HG03460 (cell line): ENCODE measurements around the gene TINAG.
"Not testable (repeated sequence)": the region's sequence is repeated elsewhere in the genome, so short reads cannot be mapped to it uniquely, and the experiment has no call there.

Source experiments
- ATAC-seq: cut with Tn5 transposase; IDR thresholded peaks from one replicate; pipeline ENCODE4 v1.9.1; 2021; ENCODE audit not compliant: unreplicated experiment

The TINAG gene

GRCh38 chr6:54307439-54307910 lies 766 bp upstream of the TINAG start:
- ATAC-seq, result peak; percentile 75

- ATAC-seq, result no peak
Observed at GRCh38 chr6:54308986-54309315, 710 bp downstream of the TINAG start.

- ATAC-seq, result no peak
Observed at GRCh38 chr6:54310377-54311152, 2.3 kb downstream of the TINAG start.

GRCh38 chr6:54315656-54316055 lies 7.4 kb downstream of the TINAG start:
- ATAC-seq, result no peak

- ATAC-seq, result no peak
Observed at GRCh38 chr6:54320871-54321270, 12.6 kb downstream of the TINAG start.

GRCh38 chr6:54327631-54328030 lies 19.4 kb downstream of the TINAG start:
- ATAC-seq, result no peak

GRCh38 chr6:54331571-54331970 lies 23.3 kb downstream of the TINAG start:
- ATAC-seq, result not testable (repeated sequence)

GRCh38 chr6:54335871-54336270 lies 27.6 kb downstream of the TINAG start:
- no peak for ATAC-seq

GRCh38 chr6:54353975-54354374 lies 45.7 kb downstream of the TINAG start:
- no peak for ATAC-seq

- no peak for ATAC-seq
Observed at GRCh38 chr6:54354608-54355007, 46.4 kb downstream of the TINAG start.

- ATAC-seq, result no peak
Observed at GRCh38 chr6:54357141-54357540, 48.9 kb downstream of the TINAG start.

GRCh38 chr6:54361188-54361587 lies 52.9 kb downstream of the TINAG start:
- ATAC-seq, result no peak

- no peak for ATAC-seq
Observed at GRCh38 chr6:54361734-54362133, 53.5 kb downstream of the TINAG start.

- no peak for ATAC-seq
Observed at GRCh38 chr6:54366667-54367327, 58.6 kb downstream of the TINAG start.

GRCh38 chr6:54377776-54378175 lies 69.5 kb downstream of the TINAG start:
- ATAC-seq, result no peak

- no peak for ATAC-seq
Observed at GRCh38 chr6:54386295-54386694, 78.1 kb downstream of the TINAG start.

GRCh38 chr6:54390362-54390761 lies 82.1 kb downstream of the TINAG start:
- ATAC-seq, result no peak

- no peak for ATAC-seq
Observed at GRCh38 chr6:54391577-54391976, 83.3 kb downstream of the TINAG start.

- no peak for ATAC-seq
Observed at GRCh38 chr6:54403096-54403495, 94.9 kb downstream of the TINAG start.

GRCh38 chr6:54404791-54405190 lies 96.5 kb downstream of the TINAG start:
- ATAC-seq, result no peak

- no peak for ATAC-seq
Observed at GRCh38 chr6:54411767-54412166, 103.5 kb downstream of the TINAG start.

- no peak for ATAC-seq
Observed at GRCh38 chr6:54415517-54415916, 107.3 kb downstream of the TINAG start.

- ATAC-seq, result no peak
Observed at GRCh38 chr6:54419885-54420284, 111.6 kb downstream of the TINAG start.
